Dendritic cell treated with granulocyte-macrophage colony-stimulating factor and Interleukin-4, amounts not matched to agents 40 ng/mL and 50 ng/mL, for 4 days (primary cell): ENCODE data around the gene ACTN1.
"Not testable (repeated sequence)": the region's sequence is repeated elsewhere in the genome, so short reads cannot be mapped to it uniquely, and the experiment has no call there.

ENCODE experiments used
- H3K27ac Mint-ChIP-seq: one replicate; pipeline ENCODE4 v1.8.0; 2022; ENCODE audit warnings: mild to moderate bottlenecking, mixed read lengths
- H3K27me3 Mint-ChIP-seq: one replicate; pipeline ENCODE4 v1.8.0; 2022; ENCODE audit warnings: mild to moderate bottlenecking, mixed read lengths
- H3K36me3 Mint-ChIP-seq: one replicate; pipeline ENCODE4 v1.8.0; 2022; ENCODE audit warnings: low read depth, mixed read lengths
- H3K4me1 Mint-ChIP-seq: one replicate; pipeline ENCODE4 v1.8.0; 2022; ENCODE audit warnings: low read depth, mixed read lengths
- H3K4me3 Mint-ChIP-seq: one replicate; pipeline ENCODE4 v1.8.0; 2022; ENCODE audit warnings: mild to moderate bottlenecking, moderate library complexity, mixed read lengths
- H3K9me3 Mint-ChIP-seq: one replicate; pipeline ENCODE4 v1.8.0; 2022; ENCODE audit warnings: mixed read lengths
- intact Hi-C: fragments of 100-400 bp; cut with micrococcal nuclease; formaldehyde crosslinking; loops from one replicate; pipeline ENCODE4 v1.15.0; 2022

ACTN1 gene

GRCh38 chr14:68979021-68979721 lies at the start of gene ACTN1:
Gene ACTN1, minus strand, starts transcription at chr14:68979302. Its CDS starts 246 bp downstream, at chr14:68979056.
- Mint-ChIP-seq H3K27me3 (peaks cover 18% of the 10 kb centered on the region), H3K9me3 (no peaks in the 10 kb centered on the region), H3K4me1 (peaks cover 40% of the 10 kb centered on the region), H3K36me3 (peaks cover 33% of the 10 kb centered on the region), H3K27ac (peak within 1 kb of the TSS; percentile 74), H3K4me3 (peak within 1 kb of the TSS; percentile 86)
- intact Hi-C loops: loop anchor here (2.0 to 5.0 kb wide), 3 partner anchors 52 to 68 kb away; no protein-coding TSS in a partner anchor

- Mint-ChIP-seq H3K4me1 (no peaks in the 10 kb centered on the region), H3K27me3 (peaks cover 1% of the 10 kb centered on the region), H3K27ac (no peak overlapping the region), H3K9me3 (no peaks in the 10 kb centered on the region), H3K36me3 (no peaks in the 10 kb centered on the region), H3K4me3 (no peak overlapping the region)
- intact Hi-C loops: no loop called here
Measured at GRCh38 chr14:69027242-69027913, 48.3 kb upstream of the ACTN1 start.

GRCh38 chr14:69023035-69023434 lies 43.9 kb upstream of the ACTN1 start:
- Mint-ChIP-seq H3K36me3 (no peaks in the 10 kb centered on the region), H3K27ac (no peak overlapping the region), H3K27me3 (peaks cover 1% of the 10 kb centered on the region), H3K4me3 (no peak overlapping the region), H3K4me1 (no peaks in the 10 kb centered on the region), H3K9me3 (no peaks in the 10 kb centered on the region)
- intact Hi-C loops: no loop called here

- H3K9me3 Mint-ChIP-seq, H3K27me3 Mint-ChIP-seq, H3K4me3 Mint-ChIP-seq, H3K36me3 Mint-ChIP-seq, intact Hi-C loops, H3K4me1 Mint-ChIP-seq, H3K27ac Mint-ChIP-seq: not testable (repeated sequence)
Measured at GRCh38 chr14:69022093-69022492, 43.0 kb upstream of the ACTN1 start.

- Mint-ChIP-seq H3K4me3 (no peak overlapping the region), H3K4me1 (peaks cover 22% of the 10 kb centered on the region), H3K36me3 (no peaks in the 10 kb centered on the region), H3K9me3 (no peaks in the 10 kb centered on the region), H3K27ac (no peak overlapping the region), H3K27me3 (no peaks in the 10 kb centered on the region)
- intact Hi-C loops: no loop called here
Measured at GRCh38 chr14:69017706-69018105, 38.6 kb upstream of the ACTN1 start.

- peak overlapping the region; percentile 60 for H3K27ac Mint-ChIP-seq
- H3K4me1 Mint-ChIP-seq: peaks cover 26% of the 10 kb centered on the region
- H3K36me3 Mint-ChIP-seq: no peaks in the 10 kb centered on the region
- no peaks in the 10 kb centered on the region for H3K27me3 Mint-ChIP-seq
- no peaks in the 10 kb centered on the region for H3K9me3 Mint-ChIP-seq
- no peak overlapping the region for H3K4me3 Mint-ChIP-seq
- intact Hi-C loops: loop anchor here (2.0 kb wide), 1 partner anchor 26 kb away; no protein-coding TSS in a partner anchor
Measured at GRCh38 chr14:69014829-69015259, 35.7 kb upstream of the ACTN1 start.

- intact Hi-C loops: loop anchor here (2.0 kb wide), 1 partner anchor 27 kb away; no protein-coding TSS in a partner anchor
- Mint-ChIP-seq H3K27ac (peak overlapping the region; percentile 60), H3K27me3 (no peaks in the 10 kb centered on the region), H3K36me3 (no peaks in the 10 kb centered on the region), H3K9me3 (no peaks in the 10 kb centered on the region), H3K4me1 (peaks cover 26% of the 10 kb centered on the region), H3K4me3 (no peak overlapping the region)
Measured at GRCh38 chr14:69013943-69014782, 35.1 kb upstream of the ACTN1 start.

GRCh38 chr14:69012256-69012953 lies 33.3 kb upstream of the ACTN1 start:
- Mint-ChIP-seq H3K4me3 (no peak overlapping the region), H3K4me1 (peaks cover 26% of the 10 kb centered on the region), H3K36me3 (no peaks in the 10 kb centered on the region), H3K27ac (no peak overlapping the region), H3K27me3 (no peaks in the 10 kb centered on the region), H3K9me3 (no peaks in the 10 kb centered on the region)
- intact Hi-C loops: no loop called here

GRCh38 chr14:69010648-69011047 lies 31.5 kb upstream of the ACTN1 start:
- H3K4me1 Mint-ChIP-seq: peaks cover 30% of the 10 kb centered on the region
- no peak overlapping the region for H3K27ac Mint-ChIP-seq
- H3K4me3 Mint-ChIP-seq: no peak overlapping the region
- H3K36me3 Mint-ChIP-seq: no peaks in the 10 kb centered on the region
- no peaks in the 10 kb centered on the region for H3K9me3 Mint-ChIP-seq
- intact Hi-C loops: no loop called here
- H3K27me3 Mint-ChIP-seq: peaks cover 2% of the 10 kb centered on the region

GRCh38 chr14:69008421-69008884 lies 29.4 kb upstream of the ACTN1 start:
- intact Hi-C loops: no loop called here
- Mint-ChIP-seq H3K9me3 (no peaks in the 10 kb centered on the region), H3K4me3 (no peak overlapping the region), H3K36me3 (no peaks in the 10 kb centered on the region), H3K4me1 (peaks cover 14% of the 10 kb centered on the region), H3K27ac (no peak overlapping the region), H3K27me3 (peaks cover 7% of the 10 kb centered on the region)

- Mint-ChIP-seq H3K27ac (no peak overlapping the region), H3K27me3 (peaks cover 9% of the 10 kb centered on the region), H3K36me3 (no peaks in the 10 kb centered on the region), H3K4me1 (peaks cover 5% of the 10 kb centered on the region), H3K9me3 (no peaks in the 10 kb centered on the region), H3K4me3 (no peak overlapping the region)
- intact Hi-C loops: no loop called here
Measured at GRCh38 chr14:69006346-69006745, 27.2 kb upstream of the ACTN1 start.

- Mint-ChIP-seq H3K36me3 (no peaks in the 10 kb centered on the region), H3K9me3 (no peaks in the 10 kb centered on the region), H3K4me3 (no peak overlapping the region), H3K4me1 (peaks cover 5% of the 10 kb centered on the region), H3K27ac (peak overlapping the region; percentile 4), H3K27me3 (peaks cover 9% of the 10 kb centered on the region)
- intact Hi-C loops: no loop called here
Measured at GRCh38 chr14:69005432-69006148, 26.5 kb upstream of the ACTN1 start.
